ENCODE measurements around the gene ABLIM2. TPM values are rescaled to one million over a fixed set of nuclear protein-coding genes. Genes with fewer than 3 reads are reported as not detected.

ABLIM2 gene
- total RNA-seq, 1 experiment from 2014 or later: 1.0 TPM

DNA sequence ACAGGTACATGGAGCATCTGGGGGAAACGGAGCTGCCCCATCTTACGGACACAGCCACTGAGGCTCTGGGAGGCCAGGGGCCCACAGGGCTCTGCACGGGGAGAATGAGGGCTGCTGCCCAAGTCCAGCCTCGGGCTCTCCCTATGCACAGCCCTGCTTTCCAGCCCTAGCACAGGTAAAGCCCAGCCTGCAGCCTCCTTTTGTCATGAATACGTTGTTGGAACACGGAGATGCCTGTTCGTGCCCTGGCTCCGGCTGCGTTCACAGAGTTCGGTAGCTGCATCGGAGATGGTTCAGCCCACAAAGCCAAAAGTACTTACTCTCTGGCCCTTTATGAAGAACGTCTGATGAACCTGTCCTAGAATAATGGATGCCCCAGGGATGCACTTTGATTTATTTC, 150.2 kb downstream of the ABLIM2 start:
- Histone ChIP-seq H3K27me3 (ENCODE audit: insufficient read depth, low read length) (no peaks in the 10 kb centered on the region), H3K56ac (ENCODE audit: insufficient read length, low read depth, low read length) (no peak overlapping the region), H4K8ac (replicated peaks; ENCODE audit: insufficient read length, low read depth, low read length) (no peak overlapping the region), H2AK5ac (ENCODE audit: insufficient read length, low read length) (no peak overlapping the region), H4K5ac (ENCODE audit: insufficient read length, low read depth, low read length) (no peak overlapping the region), H3K27ac (ENCODE audit: insufficient read length, low read depth, low read length) (no peak overlapping the region), H3K18ac (ENCODE audit: insufficient read length, low read depth, low read length) (no peak overlapping the region), H2BK15ac (ENCODE audit: low read depth, low read length) (no peak overlapping the region), H3K23me2 (ENCODE audit: insufficient read length, low read depth, low read length, poor library complexity, severe bottlenecking) (no peaks in the 10 kb centered on the region), H3K9me3 (ENCODE audit: control insufficient read depth, low read depth, low read length) (no peaks in the 10 kb centered on the region), H3K14ac (ENCODE audit: insufficient read depth, low read length) (no peak overlapping the region), H2BK120ac (ENCODE audit: low read depth, low read length, poor library complexity, severe bottlenecking) (no peak overlapping the region), H2AFZ (ENCODE audit: low read length) (no peak overlapping the region), H2BK5ac (ENCODE audit: insufficient read length, low read length) (no peak overlapping the region), H2BK12ac (ENCODE audit: insufficient read length, low read depth, low read length) (no peak overlapping the region), H3K79me1 (ENCODE audit: insufficient read depth, low read depth, low read length, poor library complexity, severe bottlenecking) (no peaks in the 10 kb centered on the region), H4K20me1 (ENCODE audit: control insufficient read depth, insufficient read depth, insufficient read length) (no peaks in the 10 kb centered on the region), H4K91ac (ENCODE audit: insufficient read length, low read depth, low read length) (no peak overlapping the region), H3T11ph (ENCODE audit: low read length) (no peak overlapping the region), H3K4me2 (ENCODE audit: insufficient read depth, insufficient read length, low read length) (no peak overlapping the region), H3K9ac (ENCODE audit: extremely low read depth, insufficient read length, low read length) (no peak overlapping the region), H3K79me2 (ENCODE audit: insufficient read depth, low read length) (no peaks in the 10 kb centered on the region), H3K4me1 (ENCODE audit: insufficient read depth, low read length) (no peaks in the 10 kb centered on the region), H2BK20ac (ENCODE audit: low read depth, low read length, poor library complexity, severe bottlenecking) (no peak overlapping the region), H3K23ac (ENCODE audit: insufficient read length, low read depth, low read length) (no peak overlapping the region), H3K4ac (ENCODE audit: low read depth, low read length) (no peak overlapping the region)
- no peaks in the 10 kb centered on the region for H3K36me3 Mint-ChIP-seq (ENCODE audit: insufficient read depth in 1 of 3, low read depth in 3 of 3)
- no peak for DNase-seq
- no CpG with 5 or more reads among the region's 12 CpGs for WGBS (ENCODE audit: extremely low coverage, insufficient read length, low lambda C conversion rate)
- H3K27me3 Mint-ChIP-seq (ENCODE audit: low read depth): peaks cover 2% of the 10 kb centered on the region
- H3K27ac Mint-ChIP-seq: no peak overlapping the region
- no peak for TF ChIP-seq CTCF (conservative IDR thresholded peaks at IDR 0.05)
- H3K9me3 Mint-ChIP-seq: no peaks in the 10 kb centered on the region; a peak in 1 of 5 replicates
- no peak overlapping the region for H3K4me3 Mint-ChIP-seq
- peaks cover 10 to 14% of the 10 kb centered on the region in 2 experiments for H3K4me1 Mint-ChIP-seq
